ENCODE results near the gene ELFN1.

DNA sequence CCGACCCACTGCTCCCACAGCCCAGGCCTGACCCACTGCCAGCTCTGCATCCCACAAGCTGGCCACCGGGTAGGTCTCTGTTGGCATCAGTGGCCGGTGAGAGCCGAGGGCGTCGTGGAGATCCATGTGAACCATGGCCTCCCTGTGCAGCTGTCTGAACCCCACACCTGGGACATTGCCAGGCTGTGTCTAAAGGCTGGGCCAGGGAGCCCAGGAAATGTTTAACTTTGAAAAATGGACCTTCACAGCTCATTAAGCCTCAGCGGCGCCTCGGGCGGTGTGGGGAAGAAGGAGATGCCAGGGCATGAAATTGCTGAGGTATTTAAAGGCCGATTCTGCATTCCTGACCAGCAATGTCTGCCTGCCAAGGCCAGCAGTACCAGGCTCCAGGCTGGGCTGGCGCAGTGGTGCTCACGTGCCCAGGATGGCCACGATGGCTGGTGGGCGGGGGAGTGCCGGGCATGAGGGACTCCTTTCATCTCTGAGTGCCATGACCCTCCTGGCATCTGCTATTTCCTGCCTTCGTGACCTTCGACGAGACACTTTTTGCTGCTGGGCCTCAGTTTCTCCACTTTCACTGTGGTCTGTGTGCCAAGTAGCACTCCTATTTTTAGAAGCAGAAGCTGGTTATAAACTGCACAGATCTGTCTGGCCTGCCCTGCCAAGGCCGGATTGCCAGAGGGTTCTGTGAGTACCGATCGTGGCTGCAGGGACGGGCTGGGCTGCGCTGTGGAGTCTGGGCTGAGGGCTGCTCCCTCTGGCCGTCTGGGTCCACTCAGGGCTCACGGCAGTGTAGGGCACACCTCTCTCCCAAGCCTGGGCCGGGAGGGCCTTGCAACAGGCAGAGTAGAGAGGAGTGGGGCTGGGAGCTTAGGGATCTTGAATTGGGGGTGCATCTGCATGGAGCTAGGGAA is 21.8 kb downstream of the ELFN1 start:
- TF ChIP-seq, protein P1, sequence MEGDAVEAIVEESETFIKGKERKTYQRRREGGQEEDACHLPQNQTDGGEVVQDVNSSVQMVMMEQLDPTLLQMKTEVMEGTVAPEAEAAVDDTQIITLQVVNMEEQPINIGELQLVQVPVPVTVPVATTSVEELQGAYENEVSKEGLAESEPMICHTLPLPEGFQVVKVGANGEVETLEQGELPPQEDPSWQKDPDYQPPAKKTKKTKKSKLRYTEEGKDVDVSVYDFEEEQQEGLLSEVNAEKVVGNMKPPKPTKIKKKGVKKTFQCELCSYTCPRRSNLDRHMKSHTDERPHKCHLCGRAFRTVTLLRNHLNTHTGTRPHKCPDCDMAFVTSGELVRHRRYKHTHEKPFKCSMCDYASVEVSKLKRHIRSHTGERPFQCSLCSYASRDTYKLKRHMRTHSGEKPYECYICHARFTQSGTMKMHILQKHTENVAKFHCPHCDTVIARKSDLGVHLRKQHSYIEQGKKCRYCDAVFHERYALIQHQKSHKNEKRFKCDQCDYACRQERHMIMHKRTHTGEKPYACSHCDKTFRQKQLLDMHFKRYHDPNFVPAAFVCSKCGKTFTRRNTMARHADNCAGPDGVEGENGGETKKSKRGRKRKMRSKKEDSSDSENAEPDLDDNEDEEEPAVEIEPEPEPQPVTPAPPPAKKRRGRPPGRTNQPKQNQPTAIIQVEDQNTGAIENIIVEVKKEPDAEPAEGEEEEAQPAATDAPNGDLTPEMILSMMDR (IDR thresholded peaks at IDR 0.05; ENCODE audit: low read depth, low read length, missing input control), result no peak
- TF ChIP-seq TAF1 (conservative IDR thresholded peaks at IDR 0.05), result no peak
- no peak for TF ChIP-seq EGR1 (IDR thresholded peaks at IDR 0.05; ENCODE audit: low read depth in 2 of 2)
- TF ChIP-seq, protein P2, sequence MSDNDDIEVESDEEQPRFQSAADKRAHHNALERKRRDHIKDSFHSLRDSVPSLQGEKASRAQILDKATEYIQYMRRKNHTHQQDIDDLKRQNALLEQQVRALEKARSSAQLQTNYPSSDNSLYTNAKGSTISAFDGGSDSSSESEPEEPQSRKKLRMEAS (IDR thresholded peaks at IDR 0.05), result no peak
- TF ChIP-seq, protein P3, sequence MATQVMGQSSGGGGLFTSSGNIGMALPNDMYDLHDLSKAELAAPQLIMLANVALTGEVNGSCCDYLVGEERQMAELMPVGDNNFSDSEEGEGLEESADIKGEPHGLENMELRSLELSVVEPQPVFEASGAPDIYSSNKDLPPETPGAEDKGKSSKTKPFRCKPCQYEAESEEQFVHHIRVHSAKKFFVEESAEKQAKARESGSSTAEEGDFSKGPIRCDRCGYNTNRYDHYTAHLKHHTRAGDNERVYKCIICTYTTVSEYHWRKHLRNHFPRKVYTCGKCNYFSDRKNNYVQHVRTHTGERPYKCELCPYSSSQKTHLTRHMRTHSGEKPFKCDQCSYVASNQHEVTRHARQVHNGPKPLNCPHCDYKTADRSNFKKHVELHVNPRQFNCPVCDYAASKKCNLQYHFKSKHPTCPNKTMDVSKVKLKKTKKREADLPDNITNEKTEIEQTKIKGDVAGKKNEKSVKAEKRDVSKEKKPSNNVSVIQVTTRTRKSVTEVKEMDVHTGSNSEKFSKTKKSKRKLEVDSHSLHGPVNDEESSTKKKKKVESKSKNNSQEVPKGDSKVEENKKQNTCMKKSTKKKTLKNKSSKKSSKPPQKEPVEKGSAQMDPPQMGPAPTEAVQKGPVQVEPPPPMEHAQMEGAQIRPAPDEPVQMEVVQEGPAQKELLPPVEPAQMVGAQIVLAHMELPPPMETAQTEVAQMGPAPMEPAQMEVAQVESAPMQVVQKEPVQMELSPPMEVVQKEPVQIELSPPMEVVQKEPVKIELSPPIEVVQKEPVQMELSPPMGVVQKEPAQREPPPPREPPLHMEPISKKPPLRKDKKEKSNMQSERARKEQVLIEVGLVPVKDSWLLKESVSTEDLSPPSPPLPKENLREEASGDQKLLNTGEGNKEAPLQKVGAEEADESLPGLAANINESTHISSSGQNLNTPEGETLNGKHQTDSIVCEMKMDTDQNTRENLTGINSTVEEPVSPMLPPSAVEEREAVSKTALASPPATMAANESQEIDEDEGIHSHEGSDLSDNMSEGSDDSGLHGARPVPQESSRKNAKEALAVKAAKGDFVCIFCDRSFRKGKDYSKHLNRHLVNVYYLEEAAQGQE (IDR thresholded peaks at IDR 0.05), result no peak
- no peak for TF ChIP-seq YY1 (IDR thresholded peaks at IDR 0.05)
- TF ChIP-seq SP1 (IDR thresholded peaks at IDR 0.05), result no peak
- no peak for TF ChIP-seq RAD21 (IDR thresholded peaks at IDR 0.05)
- TF ChIP-seq, protein P4, sequence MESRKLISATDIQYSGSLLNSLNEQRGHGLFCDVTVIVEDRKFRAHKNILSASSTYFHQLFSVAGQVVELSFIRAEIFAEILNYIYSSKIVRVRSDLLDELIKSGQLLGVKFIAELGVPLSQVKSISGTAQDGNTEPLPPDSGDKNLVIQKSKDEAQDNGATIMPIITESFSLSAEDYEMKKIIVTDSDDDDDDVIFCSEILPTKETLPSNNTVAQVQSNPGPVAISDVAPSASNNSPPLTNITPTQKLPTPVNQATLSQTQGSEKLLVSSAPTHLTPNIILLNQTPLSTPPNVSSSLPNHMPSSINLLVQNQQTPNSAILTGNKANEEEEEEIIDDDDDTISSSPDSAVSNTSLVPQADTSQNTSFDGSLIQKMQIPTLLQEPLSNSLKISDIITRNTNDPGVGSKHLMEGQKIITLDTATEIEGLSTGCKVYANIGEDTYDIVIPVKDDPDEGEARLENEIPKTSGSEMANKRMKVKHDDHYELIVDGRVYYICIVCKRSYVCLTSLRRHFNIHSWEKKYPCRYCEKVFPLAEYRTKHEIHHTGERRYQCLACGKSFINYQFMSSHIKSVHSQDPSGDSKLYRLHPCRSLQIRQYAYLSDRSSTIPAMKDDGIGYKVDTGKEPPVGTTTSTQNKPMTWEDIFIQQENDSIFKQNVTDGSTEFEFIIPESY (IDR thresholded peaks at IDR 0.05), result no peak
- no peak for TF ChIP-seq FOXA1 (IDR thresholded peaks at IDR 0.05)
- TF ChIP-seq JUND (IDR thresholded peaks at IDR 0.05), result no peak
- TF ChIP-seq, protein P5, sequence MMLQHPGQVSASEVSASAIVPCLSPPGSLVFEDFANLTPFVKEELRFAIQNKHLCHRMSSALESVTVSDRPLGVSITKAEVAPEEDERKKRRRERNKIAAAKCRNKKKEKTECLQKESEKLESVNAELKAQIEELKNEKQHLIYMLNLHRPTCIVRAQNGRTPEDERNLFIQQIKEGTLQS (IDR thresholded peaks at IDR 0.05), result no peak
